GM21529 (cell line): ENCODE measurements around the gene BIRC2.
"Not testable (repeated sequence)": the region's sequence is repeated elsewhere in the genome, so short reads cannot be mapped to it uniquely, and the experiment has no call there.

Experiments
- ATAC-seq: cut with Tn5 transposase; IDR thresholded peaks from one replicate; pipeline ENCODE4 v1.9.1; 2021; ENCODE audit not compliant: unreplicated experiment

Gene BIRC2

DNA sequence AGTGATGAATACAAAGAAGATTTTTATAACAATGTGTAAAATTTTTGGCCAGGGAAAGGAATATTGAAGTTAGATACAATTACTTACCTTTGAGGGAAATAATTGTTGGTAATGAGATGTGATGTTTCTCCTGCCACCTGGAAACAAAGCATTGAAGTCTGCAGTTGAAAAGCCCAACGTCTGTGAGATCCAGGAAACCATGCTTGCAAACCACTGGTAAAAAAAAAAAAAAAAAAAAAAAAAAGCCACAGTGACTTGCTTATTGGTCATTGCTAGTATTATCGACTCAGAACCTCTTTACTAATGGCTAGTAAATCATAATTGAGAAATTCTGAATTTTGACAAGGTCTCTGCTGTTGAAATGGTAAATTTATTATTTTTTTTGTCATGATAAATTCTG, 24.5 kb upstream of the BIRC2 start:
- no peak for ATAC-seq

DNA sequence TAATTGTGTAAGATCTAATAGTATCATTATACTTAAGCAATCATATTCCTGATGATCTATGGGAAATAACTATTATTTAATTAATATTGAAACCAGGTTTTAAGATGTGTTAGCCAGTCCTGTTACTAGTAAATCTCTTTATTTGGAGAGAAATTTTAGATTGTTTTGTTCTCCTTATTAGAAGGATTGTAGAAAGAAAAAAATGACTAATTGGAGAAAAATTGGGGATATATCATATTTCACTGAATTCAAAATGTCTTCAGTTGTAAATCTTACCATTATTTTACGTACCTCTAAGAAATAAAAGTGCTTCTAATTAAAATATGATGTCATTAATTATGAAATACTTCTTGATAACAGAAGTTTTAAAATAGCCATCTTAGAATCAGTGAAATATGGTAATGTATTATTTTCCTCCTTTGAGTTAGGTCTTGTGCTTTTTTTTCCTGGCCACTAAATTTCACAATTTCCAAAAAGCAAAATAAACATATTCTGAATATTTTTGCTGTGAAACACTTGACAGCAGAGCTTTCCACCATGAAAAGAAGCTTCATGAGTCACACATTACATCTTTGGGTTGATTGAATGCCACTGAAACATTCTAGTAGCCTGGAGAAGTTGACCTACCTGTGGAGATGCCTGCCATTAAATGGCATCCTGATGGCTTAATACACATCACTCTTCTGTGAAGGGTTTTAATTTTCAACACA, 23.3 kb upstream of the BIRC2 start:
- ATAC-seq, result no peak

DNA sequence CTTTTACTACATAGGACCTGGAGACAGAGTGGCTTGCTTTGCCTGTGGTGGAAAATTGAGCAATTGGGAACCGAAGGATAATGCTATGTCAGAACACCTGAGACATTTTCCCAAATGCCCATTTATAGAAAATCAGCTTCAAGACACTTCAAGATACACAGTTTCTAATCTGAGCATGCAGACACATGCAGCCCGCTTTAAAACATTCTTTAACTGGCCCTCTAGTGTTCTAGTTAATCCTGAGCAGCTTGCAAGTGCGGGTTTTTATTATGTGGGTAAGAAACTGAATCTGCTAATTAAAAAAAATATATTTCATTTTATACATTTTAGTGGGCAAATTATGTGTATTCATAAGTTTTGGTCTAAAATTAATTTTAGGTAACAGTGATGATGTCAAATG, 21.9 kb upstream of the BIRC2 start:
- ATAC-seq, result no peak

DNA sequence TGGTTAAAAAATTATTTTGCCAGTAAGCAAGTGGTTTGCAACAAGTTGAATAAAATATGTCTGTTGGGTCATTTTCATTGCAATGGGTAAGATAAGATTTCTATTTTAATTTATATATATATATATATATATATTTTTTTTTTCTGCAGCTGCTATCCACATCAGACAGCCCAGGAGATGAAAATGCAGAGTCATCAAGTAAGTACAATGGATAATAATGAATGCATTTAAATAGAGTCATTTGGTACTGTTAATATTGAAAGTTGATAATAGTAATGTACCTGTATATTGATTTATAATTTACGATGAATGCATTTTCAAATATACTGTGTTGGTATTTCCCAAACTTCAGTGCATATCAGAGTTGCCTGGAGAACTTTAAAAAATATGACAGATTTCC, 18.3 kb upstream of the BIRC2 start:
- no peak for ATAC-seq

DNA sequence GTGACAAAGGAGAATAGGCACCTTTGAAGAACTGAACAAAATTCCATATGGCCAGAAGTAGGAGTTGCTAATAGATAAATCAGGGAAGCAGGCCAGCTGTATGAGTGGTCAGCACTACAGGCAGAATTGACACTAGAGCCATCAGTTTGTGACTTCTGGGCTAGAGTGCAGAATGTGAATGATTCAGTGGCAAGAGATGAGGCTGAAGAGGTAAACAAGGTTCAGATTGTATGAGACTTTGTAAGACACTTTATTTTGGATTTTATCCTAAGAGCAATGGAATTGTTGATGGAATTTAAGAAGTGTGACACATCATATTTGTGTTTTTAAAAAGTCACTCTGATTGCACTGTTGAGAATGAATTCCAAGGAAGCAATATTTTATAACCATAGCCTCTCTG, 16.8 kb upstream of the BIRC2 start:
- no peak for ATAC-seq

DNA sequence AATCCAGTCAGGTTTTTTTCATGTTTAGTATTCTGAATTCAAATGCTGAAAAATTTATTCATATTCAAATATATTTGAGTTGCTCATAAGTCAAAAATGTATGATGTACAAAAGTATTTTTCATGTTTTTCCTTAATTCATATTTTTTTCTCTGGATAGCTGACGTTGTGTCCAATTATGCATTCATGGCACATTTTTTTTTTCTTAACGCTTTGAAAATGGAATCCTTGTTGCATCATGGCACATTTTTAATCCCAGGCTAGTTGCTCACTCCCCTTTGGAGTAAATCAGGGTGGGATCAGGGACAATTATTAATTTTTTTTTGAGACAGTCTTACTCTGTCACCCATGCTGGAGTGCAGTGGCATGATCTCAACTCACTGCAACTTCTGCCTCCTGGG, 15.7 kb upstream of the BIRC2 start:
- no peak for ATAC-seq

DNA sequence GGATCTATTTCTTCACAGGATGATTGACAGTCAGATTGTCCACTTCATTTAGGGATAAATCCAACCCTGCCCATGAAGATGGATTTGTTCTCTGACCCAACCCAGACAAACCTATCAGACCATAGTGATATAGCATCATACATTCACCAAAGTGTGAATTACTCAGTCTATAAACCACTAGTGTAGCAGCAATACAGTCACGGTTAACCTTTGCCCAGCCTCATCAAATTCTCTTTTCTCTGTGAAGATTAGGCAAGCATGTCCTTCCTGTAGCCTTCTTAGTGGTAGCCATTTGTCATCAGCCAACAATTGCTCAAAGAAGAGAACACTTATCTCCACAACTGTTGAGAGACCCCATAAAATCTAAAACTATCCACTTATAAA, 14.4 kb upstream of the BIRC2 start:
- no peak for ATAC-seq

DNA sequence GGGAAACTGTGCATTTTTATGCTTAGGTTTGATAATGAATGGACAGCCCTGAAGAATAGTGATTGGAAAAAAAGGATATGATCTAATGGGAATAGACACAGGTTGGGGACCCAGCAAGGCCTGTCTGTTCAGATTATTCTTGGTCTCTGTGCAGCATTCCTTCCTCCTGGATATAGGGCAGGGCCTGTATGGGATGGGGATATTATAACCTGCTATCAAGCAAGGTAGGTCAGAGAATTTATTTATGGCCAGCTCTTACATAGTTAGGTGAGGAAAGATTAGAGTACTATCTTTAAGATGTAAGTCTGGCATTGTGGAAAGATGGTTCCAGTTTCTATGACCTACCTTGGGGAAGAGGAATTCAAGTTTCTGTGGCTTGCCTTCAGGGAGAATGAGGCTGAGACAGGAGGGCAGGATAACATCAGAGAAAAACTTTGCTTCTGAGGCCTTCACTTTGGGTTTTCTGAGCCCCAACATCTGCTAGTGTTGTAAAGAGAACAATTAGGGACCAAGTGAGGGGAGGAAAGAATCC, 8.5 kb upstream of the BIRC2 start:
- ATAC-seq, result no peak

DNA sequence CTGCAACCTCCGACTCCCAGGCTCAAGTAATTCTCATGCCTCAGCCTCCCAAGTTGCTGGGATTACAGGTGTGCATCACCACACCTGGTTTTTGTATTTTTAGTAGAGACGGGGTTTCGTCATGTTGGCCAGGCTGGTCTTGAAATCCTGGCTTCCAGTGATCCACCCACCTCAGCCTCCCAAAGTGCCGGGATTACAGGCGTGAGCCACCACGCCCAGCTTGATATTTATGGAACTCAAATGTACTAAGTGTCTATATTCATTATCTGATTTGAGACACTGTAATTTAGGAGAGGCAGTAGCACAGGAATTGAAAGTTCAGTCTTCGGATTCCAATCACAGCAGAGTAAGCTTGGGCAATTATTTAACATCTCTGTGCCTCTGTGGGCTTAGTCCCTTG, 5.7 kb upstream of the BIRC2 start:
- ATAC-seq, result not testable (repeated sequence)

DNA sequence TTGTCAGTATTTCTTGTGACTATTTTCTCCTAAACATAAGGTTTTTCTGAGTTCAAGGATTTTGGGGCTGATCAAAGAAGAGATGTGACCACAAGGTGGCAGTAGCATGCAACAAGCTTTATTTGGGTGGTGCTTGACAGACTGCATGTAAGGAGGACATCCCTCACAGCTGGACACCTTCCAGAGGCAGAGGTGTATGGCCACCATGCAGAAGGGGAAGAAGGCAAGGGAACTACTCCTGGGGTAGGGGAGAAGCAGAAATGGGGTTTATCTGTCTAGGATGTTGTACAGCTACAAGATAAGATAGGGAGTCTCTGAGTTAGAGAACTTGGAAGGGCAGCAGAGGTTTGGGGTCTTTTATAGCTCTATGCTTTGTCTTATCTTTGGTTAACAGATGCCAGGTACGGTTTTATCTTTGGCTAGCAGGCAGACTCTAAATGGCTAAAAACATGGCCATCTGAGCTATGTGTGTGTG, 5.1 kb upstream of the BIRC2 start:
- peak; percentile 42 for ATAC-seq

DNA sequence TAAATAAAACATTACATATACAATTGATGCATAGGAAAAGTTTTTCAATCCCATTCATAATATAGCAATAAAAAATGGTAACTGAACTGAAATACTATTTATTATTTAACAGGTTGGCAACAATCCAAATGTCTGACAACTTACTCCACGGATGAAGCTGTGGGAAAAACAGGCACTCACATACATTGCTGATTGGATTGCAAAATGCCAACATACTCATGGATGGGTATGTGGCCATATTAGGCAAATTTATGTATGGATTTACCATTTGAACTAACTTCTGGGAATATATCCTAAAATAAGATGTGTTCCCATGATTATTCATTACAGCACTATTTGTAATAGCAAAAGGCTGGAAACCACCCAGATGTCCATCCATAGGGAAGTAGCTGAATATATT, 3.2 kb upstream of the BIRC2 start:
- ATAC-seq, result no peak

DNA sequence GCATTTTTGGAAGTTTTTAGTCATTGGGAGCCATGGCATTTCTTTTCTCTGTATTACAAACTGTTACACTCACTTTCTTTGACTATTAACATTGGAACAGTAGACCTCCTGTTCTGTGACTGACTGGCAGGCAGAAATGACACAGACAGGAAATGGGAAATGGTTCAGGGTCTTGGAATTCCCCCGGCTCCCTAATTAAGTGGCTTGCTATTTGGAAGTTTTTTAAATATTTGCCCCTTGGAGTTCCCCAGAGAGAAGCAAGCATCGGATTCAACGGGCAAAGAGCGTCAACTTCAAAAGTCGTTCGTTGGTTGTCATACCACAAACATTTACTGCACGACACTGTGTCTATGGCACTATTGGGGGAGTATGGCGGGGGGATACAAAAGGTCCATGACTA, 1.1 kb upstream of the BIRC2 start:
- no peak for ATAC-seq

DNA sequence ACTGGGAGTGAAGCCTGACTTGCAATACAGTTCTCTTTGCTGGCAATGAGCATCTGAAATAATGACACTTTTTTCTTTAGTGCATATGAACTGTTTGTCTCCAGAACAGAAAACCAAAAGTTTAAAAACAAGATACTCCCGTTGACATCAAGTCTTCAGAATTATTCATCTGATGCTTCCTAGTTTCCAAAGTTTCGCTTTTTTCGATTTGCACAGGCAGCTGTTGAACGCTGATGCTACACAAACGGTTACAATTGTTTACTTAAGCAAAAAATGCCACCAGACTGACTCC, 612 bp upstream of the BIRC2 start:
- no peak for ATAC-seq

DNA sequence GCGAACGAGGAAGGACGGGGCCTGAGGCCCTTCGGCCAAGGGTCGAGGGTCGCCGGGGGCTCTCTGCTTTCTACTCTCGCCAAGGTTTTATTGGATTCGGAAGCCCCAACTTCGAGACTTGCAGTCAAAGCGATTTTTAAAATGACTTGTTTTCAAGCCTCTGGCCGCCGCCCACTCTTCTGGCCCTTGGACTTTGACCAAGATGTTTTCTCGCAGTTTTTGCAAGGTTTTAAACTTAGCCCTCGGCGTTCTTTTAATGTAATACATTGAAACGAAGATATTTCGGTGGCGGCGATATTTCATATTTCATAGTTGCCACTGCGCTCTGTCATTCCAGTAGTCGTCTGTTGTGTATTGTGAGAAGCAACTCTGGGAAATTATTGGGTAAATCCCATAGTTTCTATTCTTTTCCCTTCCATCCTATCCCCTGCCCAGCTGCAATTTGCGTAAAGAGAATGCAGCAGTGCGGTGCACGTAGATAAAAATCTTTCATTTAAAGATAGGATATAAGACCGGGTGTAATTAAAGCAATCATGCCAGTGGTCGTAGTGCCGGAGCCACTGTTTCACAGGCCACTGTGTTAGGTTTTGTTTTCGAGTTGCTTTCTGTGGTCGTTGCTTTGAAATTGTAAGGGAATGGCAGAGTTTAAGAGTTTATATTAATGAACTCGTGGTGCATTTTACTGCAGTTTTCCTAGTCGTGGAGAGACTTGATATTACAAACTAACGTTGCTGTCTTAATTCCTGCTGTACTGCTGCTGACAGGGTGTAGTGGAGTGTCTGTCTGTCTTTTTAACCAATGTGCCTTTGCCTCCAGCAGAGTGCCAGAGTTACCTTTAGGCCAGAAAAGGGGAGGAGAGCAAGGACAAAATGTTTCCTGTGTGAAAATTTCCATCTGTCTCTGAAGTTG, 702 bp downstream of the BIRC2 start:
- peak; percentile 23 for ATAC-seq

DNA sequence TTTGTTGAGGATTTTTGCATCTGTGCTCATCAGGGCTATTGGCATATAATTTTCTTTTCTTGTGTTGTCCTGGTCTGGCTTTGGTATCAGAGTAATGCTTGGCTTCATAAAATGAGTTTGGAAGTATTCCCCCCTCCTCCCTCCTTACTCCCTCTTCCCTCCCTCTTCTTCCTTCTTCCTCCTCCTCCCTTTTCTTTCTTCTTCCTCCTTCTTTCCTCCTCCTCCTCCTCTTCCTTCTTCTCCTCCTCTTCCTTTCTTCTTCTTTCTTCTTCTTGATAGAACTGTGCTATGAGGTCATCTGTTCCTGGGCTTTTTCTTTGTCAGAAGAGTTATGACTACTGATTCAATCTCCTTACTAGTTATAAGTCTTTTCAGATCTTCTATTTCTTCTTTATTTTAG, 10.1 kb downstream of the BIRC2 start:
- no peak for ATAC-seq

DNA sequence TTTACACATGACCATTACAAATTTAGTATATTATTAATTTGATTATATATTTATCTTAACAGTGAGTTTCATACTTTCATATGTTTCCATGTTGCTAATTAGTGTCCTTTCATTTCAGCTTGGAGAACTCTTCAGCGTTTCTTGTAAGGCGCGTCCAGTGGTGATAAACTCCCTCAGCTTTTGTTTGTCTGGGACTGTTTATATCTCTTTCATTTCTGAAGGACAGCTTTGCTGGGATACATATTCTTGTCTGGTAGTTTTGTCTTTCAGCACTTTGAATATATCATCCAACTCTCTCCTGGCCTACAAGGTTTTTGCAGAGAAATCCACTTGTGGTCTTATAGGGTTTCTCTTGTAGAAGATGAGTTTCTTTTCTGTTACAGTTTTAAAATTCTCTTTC, 12.4 kb downstream of the BIRC2 start:
- no peak for ATAC-seq

DNA sequence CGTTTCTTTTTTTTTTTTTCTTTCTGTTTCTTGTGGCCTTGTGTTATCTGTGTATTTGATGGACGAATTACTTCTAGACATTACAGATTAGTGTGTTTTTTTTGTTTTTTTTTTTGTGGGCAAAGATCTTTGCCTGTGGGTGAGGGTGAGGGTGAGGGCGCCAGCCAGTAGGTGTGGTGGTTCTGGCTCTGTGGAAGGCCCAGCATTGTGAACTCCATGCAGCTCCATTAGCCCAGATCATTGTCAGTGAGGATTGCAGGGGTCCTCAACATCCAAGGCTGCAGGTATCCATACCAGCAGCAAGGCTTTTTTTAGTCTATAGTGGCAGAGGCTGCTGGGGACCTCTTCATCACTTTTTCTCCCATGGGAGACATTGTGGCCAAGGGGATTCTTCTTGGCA, 13.7 kb downstream of the BIRC2 start:
- no peak for ATAC-seq

DNA sequence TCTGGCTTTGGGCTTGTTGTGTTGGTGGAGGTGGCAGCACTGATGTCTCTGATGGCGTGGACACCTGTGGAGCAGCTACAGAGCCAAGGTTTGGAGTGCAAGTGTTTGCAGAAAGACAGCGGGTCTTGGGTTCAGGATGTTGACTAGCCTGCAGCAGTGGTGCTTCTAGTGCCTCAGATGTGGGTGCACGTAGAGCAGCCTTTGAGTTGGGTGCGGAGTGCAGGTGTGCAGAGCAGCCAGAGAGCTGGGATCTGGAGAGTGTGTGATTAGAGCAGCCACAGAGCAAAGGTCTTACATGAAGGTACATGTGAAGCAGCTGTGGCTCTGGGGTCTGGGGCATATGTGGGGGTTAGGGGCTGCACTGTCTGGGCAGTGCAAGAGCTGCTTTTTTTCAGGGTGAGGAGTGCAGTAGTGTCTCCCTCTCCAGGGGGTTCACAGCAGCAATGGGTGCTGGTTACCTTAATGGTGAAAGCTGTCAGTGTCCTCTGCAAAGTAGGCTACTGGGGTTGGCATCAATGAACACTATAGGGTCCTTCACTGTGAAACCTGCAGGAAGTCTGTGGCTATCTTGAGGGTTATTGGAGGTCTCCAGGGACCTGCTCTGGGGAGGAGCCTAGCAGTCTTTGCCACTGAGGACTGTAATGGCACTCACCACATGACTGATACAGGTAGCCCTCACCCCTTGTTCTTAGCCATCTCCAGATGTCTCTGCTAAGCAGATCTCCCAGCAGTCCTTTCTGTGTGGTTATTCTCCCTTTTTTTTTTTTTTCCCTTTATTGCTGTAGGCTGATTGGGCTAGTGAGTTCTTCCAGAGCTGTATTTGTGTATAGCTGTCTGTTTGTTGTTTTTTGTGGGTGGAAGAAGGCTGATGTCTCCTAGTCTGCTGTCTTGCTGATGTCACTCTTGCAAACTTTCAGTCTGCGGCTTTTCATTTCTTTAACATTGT, 14.3 kb downstream of the BIRC2 start:
- ATAC-seq, result peak; percentile 85

DNA sequence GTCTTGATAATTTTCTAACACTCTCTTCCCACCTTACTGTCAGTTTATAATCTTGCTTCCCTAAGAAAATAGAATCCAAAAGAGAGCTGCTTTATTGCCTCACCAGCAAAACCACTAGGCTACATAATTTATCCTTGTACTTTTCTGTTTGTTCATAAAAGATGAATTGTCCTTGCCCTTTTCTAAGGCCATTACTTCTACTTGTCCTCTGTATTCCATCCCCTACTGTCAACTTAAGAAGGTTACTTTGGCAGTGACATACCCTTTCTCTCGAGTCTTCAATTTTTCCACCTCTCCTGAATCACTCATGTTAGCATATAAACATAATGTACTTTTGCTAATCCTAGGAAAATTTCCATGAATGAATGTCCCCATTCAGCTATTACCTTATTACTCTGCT, 18.0 kb downstream of the BIRC2 start:
- no peak for ATAC-seq

DNA sequence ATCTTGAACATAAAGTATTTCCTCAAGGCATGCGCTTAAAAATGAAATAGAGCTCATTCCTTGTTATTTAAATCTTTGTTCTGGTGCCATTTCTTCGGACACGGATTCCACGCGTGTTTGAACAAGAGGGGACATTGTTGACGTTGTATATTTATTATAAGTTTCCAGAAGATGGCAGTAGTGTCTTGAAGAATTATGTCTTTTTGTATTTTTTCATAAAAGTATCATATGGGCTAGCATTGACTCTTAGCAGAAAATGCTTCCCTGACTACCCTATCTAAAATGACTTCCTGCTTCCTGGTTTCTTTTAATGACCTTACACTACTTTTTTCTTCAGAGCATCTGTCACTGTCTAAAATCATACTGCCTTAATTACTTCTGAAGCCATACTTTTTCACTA, 20.4 kb downstream of the BIRC2 start:
- ATAC-seq, result no peak

DNA sequence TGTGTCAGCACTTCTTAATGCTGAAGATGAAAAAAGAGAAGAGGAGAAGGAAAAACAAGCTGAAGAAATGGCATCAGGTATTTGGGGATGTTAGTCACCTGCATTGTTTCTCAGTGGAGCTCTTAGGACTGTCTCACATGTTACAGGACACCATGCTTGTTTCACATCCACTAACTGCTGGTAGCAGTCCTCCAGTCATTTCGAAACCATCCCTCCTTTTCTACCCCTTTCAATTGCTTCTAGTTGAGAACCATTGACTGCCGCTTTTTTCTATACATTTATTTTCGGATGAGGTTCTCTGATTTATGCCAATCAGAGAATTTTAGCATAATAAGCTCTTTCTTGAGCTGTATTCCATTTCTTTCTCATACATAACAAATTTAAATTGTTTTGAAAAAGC, 21.5 kb downstream of the BIRC2 start:
- peak; percentile 100 for ATAC-seq
